AG10803 (cell line): Measurements from ENCODE around the gene MTF1.
"Not testable (repeated sequence)": the region's sequence is repeated elsewhere in the genome, so short reads cannot be mapped to it uniquely, and the experiment has no call there.

Source experiments
- DNase-seq: peaks from one replicate; pipeline ENCODE4 v3.0.0; 2010; ENCODE audit warnings: low read depth
- H3K4me3 ChIP-seq: 2 replicates; pipeline ENCODE4 v1.5.1; 2011; ENCODE audit warnings: mild to moderate bottlenecking, low read length, control low read depth
- CTCF ChIP-seq: conservative IDR thresholded peaks from 2 replicates; pipeline ENCODE4 v1.5.1; 2011; ENCODE audit warnings: mild to moderate bottlenecking, low read length, control low read depth, inconsistent platforms

Gene MTF1

GRCh38 chr1:37782491-37782890 is 76.9 kb downstream of the MTF1 start:
- DNase-seq = no peak
- no peak for TF ChIP-seq CTCF
- no peak overlapping the region for H3K4me3 ChIP-seq

- TF ChIP-seq CTCF = no peak
These were observed 80.7 kb downstream of the MTF1 start for GRCh38 chr1:37778654-37779053.

GRCh38 chr1:37776946-37777516 is 82.4 kb downstream of the MTF1 start:
- no peak for TF ChIP-seq CTCF
- H3K4me3 ChIP-seq = no peak overlapping the region
- no peak for DNase-seq

More at GRCh38 chr1:37778654-37779053, 80.7 kb downstream of the MTF1 start:
- DNase-seq = no peak
- no peak overlapping the region for H3K4me3 ChIP-seq

- not testable (repeated sequence) for H3K4me3 ChIP-seq, DNase-seq
These were observed 88.0 kb downstream of the MTF1 start for GRCh38 chr1:37771440-37771839.

- no peak for TF ChIP-seq CTCF
- no peak overlapping the region for H3K4me3 ChIP-seq
- DNase-seq = no peak
These were observed 91.9 kb downstream of the MTF1 start for GRCh38 chr1:37767488-37767887.

GRCh38 chr1:37765916-37766664 is 93.3 kb downstream of the MTF1 start:
- DNase-seq = no peak
- H3K4me3 ChIP-seq = no peak overlapping the region

GRCh38 chr1:37764888-37765441 is 94.4 kb downstream of the MTF1 start, which contains the start of gene EPHA10:
Gene EPHA10, minus strand, starts transcription at chr1:37765120. Its CDS starts 54 bp downstream, at chr1:37765066.
- H3K4me3 ChIP-seq = no peak within 1 kb of the TSS
- no peak for DNase-seq
- TF ChIP-seq CTCF = no peak

More at GRCh38 chr1:37765916-37766664, 93.3 kb downstream of the MTF1 start:
- no peak for TF ChIP-seq CTCF
